Mesothelial cell of epicardium (in vitro differentiated cells): ENCODE measurements around the gene DUSP10. TPM values are rescaled to one million over a fixed set of nuclear protein-coding genes. Genes with fewer than 3 reads are reported as not detected.

Experiments used
- DNase-seq, 2 experiments: peaks; one replicate each; pipeline ENCODE4 v3.0.0; 2021; ENCODE audit warnings: low spot score in 2 of 2; ENCODE audit not compliant: unreplicated experiment in 2 of 2
- H3K27ac Mint-ChIP-seq: 2 replicates; pipeline ENCODE4 v1.8.0; 2021; ENCODE audit warnings: mixed read lengths
- H3K27me3 Mint-ChIP-seq: 2 replicates; pipeline ENCODE4 v1.8.0; 2021; ENCODE audit warnings: low read depth, mixed read lengths
- H3K36me3 Mint-ChIP-seq: 2 replicates; pipeline ENCODE4 v1.8.0; 2021; ENCODE audit warnings: mixed read lengths
- H3K4me1 Mint-ChIP-seq: 2 replicates; pipeline ENCODE4 v1.8.0; 2021; ENCODE audit warnings: mixed read lengths
- H3K4me3 Mint-ChIP-seq: 2 replicates; pipeline ENCODE4 v1.8.0; 2021; ENCODE audit warnings: mild to moderate bottlenecking, moderate library complexity, mixed read lengths
- H3K9me3 Mint-ChIP-seq: 2 replicates; pipeline ENCODE4 v1.8.0; 2021; ENCODE audit warnings: mixed read lengths
- CTCF ChIP-seq: fragments of 200-600 bp; sonication (generic); IDR thresholded peaks from one replicate; pipeline ENCODE4 v1.5.0; 2021; ENCODE audit warnings: antibody characterized with exemption; ENCODE audit not compliant: unreplicated experiment
- total RNA-seq: library from RNA; stranded (reverse); gene quantifications from 3 replicates; pipeline ENCODE4 v1.2.1, GENCODE V29; 2021

DUSP10 gene
- total RNA-seq, 1 donor from 2014 or later: 4.0 TPM

- Mint-ChIP-seq H3K4me3 (no peak overlapping the region), H3K4me1 (peaks cover 48% of the 10 kb centered on the region), H3K9me3 (peaks cover 4% of the 10 kb centered on the region), H3K27me3 (no peaks in the 10 kb centered on the region), H3K36me3 (no peaks in the 10 kb centered on the region), H3K27ac (no peak overlapping the region)
- no peak for DNase-seq
- TF ChIP-seq CTCF: no peak
Observed at GRCh38 chr1:221720545-221720944, 21.3 kb downstream of the DUSP10 start.

DNA sequence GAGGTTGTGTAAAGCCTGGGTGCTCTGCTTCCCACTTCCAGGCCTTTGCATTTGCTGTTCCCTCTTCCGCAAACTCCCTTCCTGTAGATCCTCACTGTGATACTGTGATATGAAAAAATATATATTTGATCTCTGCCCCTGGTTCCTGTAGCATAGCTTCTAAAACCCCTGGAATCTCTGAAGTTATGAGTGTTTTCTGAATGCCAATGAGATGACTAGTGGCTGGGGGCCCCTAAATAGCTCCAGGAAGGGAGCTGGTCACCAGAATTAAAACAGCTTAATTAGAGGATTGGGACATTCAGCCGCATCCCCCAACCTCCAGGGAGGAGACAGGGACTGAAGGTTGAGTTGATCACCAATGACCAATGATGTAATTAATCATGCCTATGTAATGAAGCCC, 21.9 kb downstream of the DUSP10 start:
- Mint-ChIP-seq H3K27me3 (no peaks in the 10 kb centered on the region), H3K27ac (no peak overlapping the region), H3K36me3 (no peaks in the 10 kb centered on the region), H3K4me1 (peaks cover 54% of the 10 kb centered on the region), H3K4me3 (no peak overlapping the region), H3K9me3 (peaks cover 4% of the 10 kb centered on the region)
- no peak for DNase-seq
- no peak for TF ChIP-seq CTCF

DNA sequence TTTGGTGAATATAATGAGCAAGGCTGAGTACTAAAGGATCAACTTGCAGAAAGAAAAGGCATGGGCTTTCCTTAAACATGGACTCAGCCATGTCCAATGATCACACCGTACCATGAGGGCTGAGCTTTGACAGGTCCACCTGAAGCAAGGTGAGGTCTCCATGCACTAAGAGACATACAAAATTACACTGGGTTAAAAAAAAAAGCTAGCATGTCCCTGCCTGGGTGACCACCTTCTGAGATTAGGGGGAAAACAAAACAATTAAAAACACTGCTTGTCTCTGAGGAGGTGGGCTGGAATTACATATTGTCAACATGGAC, 22.7 kb downstream of the DUSP10 start:
- Mint-ChIP-seq H3K4me3 (no peak overlapping the region), H3K4me1 (peaks cover 61% of the 10 kb centered on the region), H3K9me3 (peaks cover 4% of the 10 kb centered on the region), H3K36me3 (no peaks in the 10 kb centered on the region), H3K27ac (peak overlapping the region; percentile 84), H3K27me3 (no peaks in the 10 kb centered on the region)
- DNase-seq: no peak
- no peak for TF ChIP-seq CTCF

- H3K9me3 Mint-ChIP-seq: no peaks in the 10 kb centered on the region
- H3K4me3 Mint-ChIP-seq: no peak overlapping the region
- peaks cover 66% of the 10 kb centered on the region for H3K4me1 Mint-ChIP-seq
- H3K36me3 Mint-ChIP-seq: no peaks in the 10 kb centered on the region
- H3K27ac Mint-ChIP-seq: peak overlapping the region; percentile 84
- DNase-seq: no peak
- TF ChIP-seq CTCF: no peak
- no peaks in the 10 kb centered on the region for H3K27me3 Mint-ChIP-seq
Observed at GRCh38 chr1:221718381-221719277, 23.3 kb downstream of the DUSP10 start.

DNA sequence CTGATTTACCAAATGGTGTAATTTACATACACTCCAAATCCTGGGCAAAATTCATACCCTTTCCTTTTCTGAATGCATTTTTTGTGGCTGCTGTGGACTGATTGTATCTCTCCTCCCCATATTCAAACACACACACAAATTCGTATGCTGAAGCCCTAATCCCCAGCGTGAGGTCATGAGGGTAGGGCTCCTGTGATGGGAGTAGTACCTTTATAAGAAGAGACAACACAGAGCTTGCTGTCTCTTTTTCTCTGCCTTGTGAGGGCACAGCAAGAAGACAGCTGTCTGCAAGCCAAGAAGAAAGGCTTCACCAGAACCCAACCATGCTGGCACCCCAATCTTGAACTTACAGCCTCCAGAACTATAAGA, 24.4 kb downstream of the DUSP10 start:
- Mint-ChIP-seq H3K4me3 (no peak overlapping the region), H3K36me3 (no peaks in the 10 kb centered on the region), H3K4me1 (peaks cover 70% of the 10 kb centered on the region), H3K9me3 (no peaks in the 10 kb centered on the region), H3K27ac (peak overlapping the region; percentile 66), H3K27me3 (no peaks in the 10 kb centered on the region)
- DNase-seq: no peak
- TF ChIP-seq CTCF: no peak
